Cardiac muscle cell (in vitro differentiated cells and primary cell): ENCODE data around the gene MS4A3. TPM values are rescaled to one million over a fixed set of nuclear protein-coding genes. Genes with fewer than 3 reads are reported as not detected.

Experiments
- DNase-seq, 2 donors: peaks; one replicate each; pipeline versions ENCODE4 v3.0.0 to v3.0.0-alpha.2; 2010 to 2017; ENCODE audit warnings: low read depth in 1 of 2, low spot score in 1 of 2
- H3K27ac ChIP-seq: fragments of 200-600 bp; sonication (generic); 2 replicates; pipeline ENCODE4 v1.5.1; 2016
- H3K27me3 ChIP-seq: fragments of 200-600 bp; sonication (generic); 2 replicates; pipeline ENCODE4 v1.6.0; 2016; ENCODE audit warnings: control low read depth
- H3K36me3 ChIP-seq: fragments of 200-600 bp; sonication (generic); 2 replicates; pipeline ENCODE4 v1.5.1; 2016; ENCODE audit warnings: control low read depth
- H3K4me1 ChIP-seq: fragments of 200-600 bp; sonication (generic); 2 replicates; pipeline ENCODE4 v1.8.1; 2017; ENCODE audit warnings: low read depth, mild to moderate bottlenecking, mixed run types
- H3K4me3 ChIP-seq: fragments of 200-600 bp; sonication (generic); 2 replicates; pipeline ENCODE4 v1.5.1; 2016; ENCODE audit warnings: mild to moderate bottlenecking
- H3K9me3 ChIP-seq: fragments of 200-600 bp; sonication (generic); 2 replicates; pipeline ENCODE4 v1.5.1; 2017; ENCODE audit warnings: low read depth, mild to moderate bottlenecking, control low read depth
- polyA plus RNA-seq: library from polyadenylated mRNA; unstranded; fragments of >200 nt; fragmentation: Nextera tagmentation; extraction: Ambion mirVana; gene quantifications from 2 replicates; pipeline ENCODE4 v1.2.1, GENCODE V29; 2016
- total RNA-seq: library from RNA; depleted of rRNA; stranded (reverse); fragments of >200 nt; gene quantifications from 2 replicates; pipeline ENCODE4 v1.2.3, GENCODE V29; 2016
- TF ChIP-seq, protein P1 (sequence below): IDR thresholded peaks from 2 replicates; pipeline ENCODE4 v1.5.1; 2012; ENCODE audit warnings: low read depth, mild to moderate bottlenecking, low read length

Gene MS4A3
- total and polyA plus RNA-seq, 2 experiments from 2014 or later = not detected

DNA sequence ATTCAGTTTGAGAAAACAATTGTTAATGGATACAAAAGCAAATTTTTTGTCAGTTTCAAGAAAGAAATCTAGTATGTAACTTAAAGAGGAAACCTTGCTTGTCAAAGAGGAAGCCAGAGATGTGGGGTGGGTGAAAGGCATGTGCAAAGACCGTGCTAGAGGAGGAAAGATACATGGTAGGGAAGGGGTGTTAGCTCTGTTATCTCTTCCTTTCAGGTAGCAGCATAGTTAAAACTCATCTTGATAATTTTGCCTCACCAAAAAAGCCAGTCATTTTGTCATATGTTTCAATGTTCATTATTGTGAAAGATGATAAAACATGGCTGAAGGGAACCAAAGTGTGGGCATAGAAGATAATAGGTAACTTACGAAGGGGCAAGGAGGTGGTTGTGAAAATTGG, 29.4 kb downstream of the MS4A3 start:
- no peak for DNase-seq

DNA sequence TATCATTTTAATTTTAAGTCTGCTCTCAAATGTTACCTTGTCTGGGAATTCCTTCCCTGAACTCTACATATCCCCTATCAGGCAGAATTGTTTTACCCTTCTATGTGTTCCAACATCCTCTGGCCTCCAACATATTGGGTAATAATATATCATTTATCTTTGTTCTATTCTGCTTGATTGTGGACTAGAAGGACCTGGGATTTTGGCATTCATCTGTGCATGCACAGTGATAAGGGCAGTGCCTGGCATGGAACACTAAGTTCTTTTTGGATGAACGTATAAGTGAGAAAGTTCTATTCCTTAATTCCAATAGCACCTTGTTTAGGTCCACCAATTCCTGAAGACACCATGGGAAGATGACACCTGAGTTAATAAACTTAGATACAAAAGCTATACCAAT, 30.8 kb downstream of the MS4A3 start:
- Histone ChIP-seq H3K36me3 (no peaks in the 10 kb centered on the region), H3K27ac (no peak overlapping the region), H3K4me1 (no peaks in the 10 kb centered on the region), H3K27me3 (no peaks in the 10 kb centered on the region), H3K4me3 (no peak overlapping the region), H3K9me3 (no peaks in the 10 kb centered on the region)
- TF ChIP-seq, protein P1, sequence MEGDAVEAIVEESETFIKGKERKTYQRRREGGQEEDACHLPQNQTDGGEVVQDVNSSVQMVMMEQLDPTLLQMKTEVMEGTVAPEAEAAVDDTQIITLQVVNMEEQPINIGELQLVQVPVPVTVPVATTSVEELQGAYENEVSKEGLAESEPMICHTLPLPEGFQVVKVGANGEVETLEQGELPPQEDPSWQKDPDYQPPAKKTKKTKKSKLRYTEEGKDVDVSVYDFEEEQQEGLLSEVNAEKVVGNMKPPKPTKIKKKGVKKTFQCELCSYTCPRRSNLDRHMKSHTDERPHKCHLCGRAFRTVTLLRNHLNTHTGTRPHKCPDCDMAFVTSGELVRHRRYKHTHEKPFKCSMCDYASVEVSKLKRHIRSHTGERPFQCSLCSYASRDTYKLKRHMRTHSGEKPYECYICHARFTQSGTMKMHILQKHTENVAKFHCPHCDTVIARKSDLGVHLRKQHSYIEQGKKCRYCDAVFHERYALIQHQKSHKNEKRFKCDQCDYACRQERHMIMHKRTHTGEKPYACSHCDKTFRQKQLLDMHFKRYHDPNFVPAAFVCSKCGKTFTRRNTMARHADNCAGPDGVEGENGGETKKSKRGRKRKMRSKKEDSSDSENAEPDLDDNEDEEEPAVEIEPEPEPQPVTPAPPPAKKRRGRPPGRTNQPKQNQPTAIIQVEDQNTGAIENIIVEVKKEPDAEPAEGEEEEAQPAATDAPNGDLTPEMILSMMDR = no peak
- DNase-seq = no peak

More for the DNA sequence above, 29.4 kb downstream of the MS4A3 start:
- no peaks in the 10 kb centered on the region for H3K4me1 ChIP-seq
- TF ChIP-seq, protein P1 = no peak
- no peaks in the 10 kb centered on the region for H3K36me3 ChIP-seq
- H3K27ac ChIP-seq = no peak overlapping the region
- no peak overlapping the region for H3K4me3 ChIP-seq
- no peaks in the 10 kb centered on the region for H3K9me3 ChIP-seq
- H3K27me3 ChIP-seq = no peaks in the 10 kb centered on the region

DNA sequence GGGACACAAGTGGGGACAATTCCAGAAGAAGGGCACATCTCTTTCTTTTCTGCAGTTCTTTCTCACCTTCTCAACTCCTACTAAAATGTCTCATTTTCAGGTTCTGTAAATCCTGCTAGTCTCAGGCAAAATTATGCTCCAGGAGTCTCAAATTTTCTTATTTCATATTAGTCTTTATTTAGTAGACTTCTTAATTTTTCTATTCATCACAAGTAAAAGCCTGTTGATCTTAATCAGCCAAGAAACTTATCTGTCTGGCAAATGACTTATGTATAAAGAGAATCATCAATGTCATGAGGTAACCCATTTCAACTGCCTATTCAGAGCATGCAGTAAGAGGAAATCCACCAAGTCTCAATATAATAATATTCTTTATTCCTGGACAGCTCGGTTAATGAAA, 31.9 kb downstream of the MS4A3 start, which contains the start of gene MS4A2:
MS4A2 (plus strand) TSS at position 301 of the 400 bp plus-strand sequence. CDS start 102 bp downstream, outside the sequence.
- DNase-seq = no peak
- Histone ChIP-seq H3K27ac (no peak within 1 kb of the TSS), H3K27me3 (no peaks in the 10 kb centered on the region), H3K4me3 (no peak within 1 kb of the TSS), H3K36me3 (no peaks in the 10 kb centered on the region), H3K9me3 (no peaks in the 10 kb centered on the region), H3K4me1 (no peaks in the 10 kb centered on the region)
- TF ChIP-seq, protein P1 = no peak

DNA sequence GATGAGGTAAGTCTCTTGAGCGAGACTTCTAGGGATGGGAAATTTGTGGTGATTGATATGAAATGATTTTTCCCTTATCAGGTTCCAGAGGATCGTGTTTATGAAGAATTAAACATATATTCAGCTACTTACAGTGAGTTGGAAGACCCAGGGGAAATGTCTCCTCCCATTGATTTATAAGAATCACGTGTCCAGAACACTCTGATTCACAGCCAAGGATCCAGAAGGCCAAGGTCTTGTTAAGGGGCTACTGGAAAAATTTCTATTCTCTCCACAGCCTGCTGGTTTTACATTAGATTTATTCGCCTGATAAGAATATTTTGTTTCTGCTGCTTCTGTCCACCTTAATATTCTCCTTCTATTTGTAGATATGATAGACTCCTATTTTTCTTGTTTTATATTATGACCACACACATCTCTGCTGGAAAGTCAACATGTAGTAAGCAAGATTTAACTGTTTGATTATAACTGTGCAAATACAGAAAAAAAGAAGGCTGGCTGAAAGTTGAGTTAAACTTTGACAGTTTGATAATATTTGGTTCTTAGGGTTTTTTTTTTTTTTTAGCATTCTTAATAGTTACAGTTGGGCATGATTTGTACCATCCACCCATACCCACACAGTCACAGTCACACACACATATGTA, 39.1 kb downstream of the MS4A3 start:
- no peak overlapping the region for H3K27ac ChIP-seq
- TF ChIP-seq, protein P1 = no peak
- H3K36me3 ChIP-seq = no peaks in the 10 kb centered on the region
- DNase-seq = no peak
- H3K27me3 ChIP-seq = no peaks in the 10 kb centered on the region
- no peak overlapping the region for H3K4me3 ChIP-seq
- no peaks in the 10 kb centered on the region for H3K4me1 ChIP-seq
- H3K9me3 ChIP-seq = no peaks in the 10 kb centered on the region

DNA sequence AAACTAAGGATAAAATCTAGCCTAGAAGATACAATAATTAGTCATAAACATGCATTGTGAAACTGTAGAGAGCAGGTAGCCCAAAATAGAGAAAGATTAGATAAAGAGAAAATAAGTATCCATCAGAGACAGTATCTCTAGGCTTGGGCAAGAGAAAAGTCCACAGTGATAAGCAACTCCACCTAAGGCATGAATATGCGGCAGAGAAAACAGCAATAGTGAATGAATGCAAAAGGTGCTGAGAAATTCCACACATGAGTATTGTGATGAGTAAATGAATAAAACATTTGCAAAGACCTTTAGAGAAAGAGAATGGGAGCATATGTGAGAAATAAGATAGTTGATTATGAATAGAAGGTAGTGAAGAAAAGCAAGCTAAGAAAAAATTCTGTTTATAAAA, 40.7 kb downstream of the MS4A3 start:
- TF ChIP-seq, protein P1 = no peak
- no peaks in the 10 kb centered on the region for H3K9me3 ChIP-seq
- H3K36me3 ChIP-seq = no peaks in the 10 kb centered on the region
- DNase-seq = no peak
- H3K27ac ChIP-seq = no peak overlapping the region
- no peak overlapping the region for H3K4me3 ChIP-seq
- no peaks in the 10 kb centered on the region for H3K27me3 ChIP-seq
- no peaks in the 10 kb centered on the region for H3K4me1 ChIP-seq

DNA sequence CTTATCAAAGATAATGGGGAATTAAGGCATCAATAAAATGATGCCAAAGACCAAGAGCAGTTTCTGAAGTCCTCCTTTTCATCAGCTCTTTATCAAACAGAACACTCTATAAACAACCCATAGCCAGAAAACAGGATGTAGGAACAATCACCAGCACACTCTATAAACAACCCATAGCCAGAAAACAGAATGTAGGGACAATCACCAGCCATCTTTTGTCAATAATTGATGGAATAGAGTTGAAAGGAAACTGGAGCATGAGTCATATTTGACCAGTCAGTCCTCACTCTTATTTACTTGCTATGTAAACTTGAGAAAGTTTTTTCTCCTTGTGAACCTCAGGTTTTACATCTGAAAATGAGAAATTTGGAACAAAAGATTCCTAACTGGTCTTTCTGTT, 42.0 kb downstream of the MS4A3 start:
- Histone ChIP-seq H3K27ac (no peak overlapping the region), H3K9me3 (no peaks in the 10 kb centered on the region), H3K4me1 (no peaks in the 10 kb centered on the region), H3K36me3 (no peaks in the 10 kb centered on the region), H3K4me3 (no peak overlapping the region), H3K27me3 (no peaks in the 10 kb centered on the region)
- DNase-seq = no peak
- TF ChIP-seq, protein P1 = no peak
